Spleen (tissue), 7 donors: Measurements from ENCODE around the gene CCDC192.

Experiments used
- CTCF ChIP-seq, 11 experiments: fragments of 200-600 bp in 7 of 11; fragments of 450-650 bp in 4 of 11; sonication (generic) in 4 of 11; IDR thresholded peaks in 8 of 11; conservative IDR thresholded peaks in 3 of 11; 1 replicate in 7 of 11; 2 replicates in 4 of 11; pipeline versions ENCODE4 v1.4.0 to v1.8.0; 2016 to 2021; ENCODE audit warnings: antibody characterized with exemption in 11 of 11, inconsistent platforms in 4 of 11, mild to moderate bottlenecking in 1 of 11
- POLR2A ChIP-seq, 3 donors: fragments of 450-650 bp; IDR thresholded peaks; one replicate each; pipeline ENCODE4 v1.5.1; 2017; ENCODE audit warnings: antibody characterized with exemption in 3 of 3, mild to moderate bottlenecking in 1 of 3
- donor health status: DM: no; HTN: no; CAD: no; lungs with moderate emphysema.
- donor health status: DM: no; HTN: no; CAD: no.
- donor health status: DM: no; HTN: no; CAD: no.

DNA sequence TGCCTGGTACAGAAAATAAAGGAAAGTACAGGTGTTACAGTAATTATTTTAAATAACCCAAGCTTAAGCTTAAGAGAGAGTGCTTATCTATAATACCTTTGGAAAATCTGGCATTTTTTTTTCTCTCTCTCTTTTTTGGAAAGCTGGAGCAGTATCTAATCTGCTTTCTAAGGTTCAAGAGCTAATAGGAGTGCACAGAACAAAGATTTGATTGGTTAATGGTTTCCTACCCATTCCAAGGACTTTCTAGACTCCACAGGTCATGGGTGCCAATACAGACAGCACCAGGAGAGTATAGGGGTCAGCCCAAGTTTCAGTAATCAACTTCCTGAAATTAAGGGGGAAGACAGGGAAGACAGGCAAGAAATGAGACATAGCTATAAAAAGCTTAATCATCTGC lies 276.3 kb downstream of the CCDC192 start:
- TF ChIP-seq CTCF (IDR thresholded peaks at IDR 0.05 in 8 of 11, conservative IDR thresholded peaks at IDR 0.05 in 3 of 11) (no peak), POLR2A (IDR thresholded peaks at IDR 0.05) (no peak)
